DMS114 treated with DMSO at 0.1 percent for 48 hours (cell line): Measurements from ENCODE around the gene JMJD7.

ENCODE experiments used
- DNase-seq: peaks from one replicate; lab custom pipeline; 2025; ENCODE audit not compliant: unreplicated experiment; lab: John Stamatoyannopoulos, UW

Gene JMJD7

DNA sequence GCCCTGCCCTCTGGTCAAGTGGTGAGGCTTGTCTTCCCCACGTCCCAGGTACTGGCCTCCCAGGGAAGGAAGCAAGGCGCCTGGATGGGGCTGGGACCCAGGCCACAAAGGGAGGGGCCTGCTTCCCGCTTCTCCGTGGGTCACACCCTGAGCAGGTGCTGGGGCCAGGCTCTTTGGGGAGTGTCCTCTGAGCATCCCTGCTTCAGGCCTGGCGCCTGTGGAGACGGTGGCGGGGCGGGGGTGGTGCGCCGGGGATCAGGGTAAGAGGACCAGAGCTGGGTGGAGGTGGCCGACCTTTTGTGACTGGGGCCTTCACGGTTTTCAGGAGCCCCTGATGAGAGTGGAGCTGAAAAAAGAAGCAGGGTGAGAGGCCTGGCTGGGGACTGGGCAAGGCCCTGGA is 14.3 kb downstream of the JMJD7 start:
- DNase-seq = no peak

DNA sequence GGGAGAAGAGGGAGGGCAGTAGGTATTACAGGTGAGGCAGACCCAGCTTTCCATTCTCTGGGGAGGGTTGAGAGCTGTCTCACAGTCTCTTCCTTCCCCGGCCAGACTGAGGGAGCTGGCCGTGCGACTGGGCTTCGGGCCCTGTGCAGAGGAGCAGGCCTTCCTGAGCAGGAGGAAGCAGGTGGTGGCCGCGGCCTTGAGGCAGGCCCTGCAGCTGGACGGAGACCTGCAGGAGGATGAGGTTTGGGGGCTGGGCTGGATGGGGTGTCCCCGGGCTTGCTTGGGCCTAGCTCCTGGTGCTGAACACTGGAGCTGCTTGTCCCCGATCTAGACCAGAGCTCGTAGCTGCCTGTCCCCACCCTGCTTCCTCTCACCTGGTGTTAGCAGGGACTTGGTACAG is 15.7 kb downstream of the JMJD7 start:
- DNase-seq = no peak

DNA sequence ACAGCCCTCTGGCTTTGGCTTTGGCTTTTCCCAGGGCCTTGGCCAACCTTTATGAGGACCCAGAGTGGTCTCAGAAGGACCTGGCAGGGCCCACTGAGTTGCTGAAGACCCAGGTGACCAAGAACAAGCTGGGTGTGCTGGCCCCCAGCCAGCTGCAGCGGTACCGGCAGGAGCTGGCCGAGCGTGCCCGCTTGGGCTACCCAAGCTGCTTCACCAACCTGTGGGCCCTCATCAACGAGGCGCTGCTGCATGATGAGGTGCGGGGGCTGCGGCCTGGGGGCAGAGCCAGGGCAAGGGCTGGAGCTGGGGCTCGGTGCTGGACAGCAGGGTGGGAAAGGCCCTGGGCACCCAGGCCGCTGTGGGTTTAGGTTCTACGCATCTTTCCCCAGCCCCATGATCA is 16.9 kb downstream of the JMJD7 start:
- DNase-seq = no peak

DNA sequence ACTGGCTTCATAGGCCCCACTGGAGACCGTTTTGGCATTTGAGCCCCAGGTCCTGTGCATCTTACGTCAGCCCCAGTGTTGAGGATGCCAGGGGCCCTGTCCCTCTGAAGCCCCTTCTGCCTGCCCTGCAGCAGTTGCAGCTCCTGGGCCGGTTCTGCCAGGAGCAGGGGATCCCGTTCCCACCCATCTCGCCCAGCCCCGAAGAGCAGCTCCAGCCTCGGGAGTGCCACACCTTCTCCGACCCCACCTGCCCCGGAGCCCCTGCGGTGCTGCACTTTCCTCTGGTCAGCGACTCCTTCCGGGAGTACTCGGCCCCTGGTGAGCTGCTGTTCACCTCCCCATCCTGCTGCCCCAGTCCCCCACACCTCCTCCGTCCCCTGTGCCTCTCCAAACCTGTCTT is 19.3 kb downstream of the JMJD7 start:
- no peak for DNase-seq

DNA sequence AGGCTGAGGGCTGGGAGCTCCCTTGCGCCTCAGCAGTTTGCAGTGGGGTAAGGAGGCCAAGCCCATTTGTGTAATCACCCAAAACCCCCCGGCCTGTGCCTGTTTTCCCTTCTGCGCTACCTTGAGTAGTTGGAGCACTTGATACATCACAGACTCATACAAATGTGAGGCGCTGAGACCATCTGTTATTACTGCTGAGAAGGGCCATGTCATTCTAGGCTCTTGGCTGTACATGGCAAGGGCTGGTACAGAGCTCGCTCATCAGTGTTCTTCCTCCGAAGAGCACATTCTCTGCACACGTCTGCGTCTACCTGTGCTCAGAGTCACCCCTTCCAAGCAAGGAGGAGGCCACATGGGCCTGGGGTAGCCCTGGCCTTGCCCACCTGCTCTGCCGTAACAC is 20.1 kb downstream of the JMJD7 start:
- no peak for DNase-seq

DNA sequence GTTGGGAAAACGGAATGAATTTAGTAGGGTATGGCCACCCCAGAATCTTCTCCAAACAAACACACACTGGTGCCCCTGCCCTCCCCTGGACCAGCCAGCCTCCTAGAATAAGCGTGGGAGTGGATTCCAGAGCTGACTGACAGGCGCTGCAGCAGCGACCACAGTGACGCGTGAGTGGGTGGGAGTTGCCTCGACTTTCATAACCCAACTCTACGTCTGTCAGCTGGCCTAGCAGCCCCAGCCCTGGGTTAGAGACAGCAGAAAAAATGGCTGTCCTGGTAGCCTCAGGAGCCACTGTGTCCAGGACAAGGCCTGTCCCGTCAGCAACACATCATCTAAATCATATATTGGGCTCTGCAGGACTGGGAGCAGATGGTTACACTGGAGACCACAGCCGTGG is 20.7 kb downstream of the JMJD7 start:
- DNase-seq = no peak

DNA sequence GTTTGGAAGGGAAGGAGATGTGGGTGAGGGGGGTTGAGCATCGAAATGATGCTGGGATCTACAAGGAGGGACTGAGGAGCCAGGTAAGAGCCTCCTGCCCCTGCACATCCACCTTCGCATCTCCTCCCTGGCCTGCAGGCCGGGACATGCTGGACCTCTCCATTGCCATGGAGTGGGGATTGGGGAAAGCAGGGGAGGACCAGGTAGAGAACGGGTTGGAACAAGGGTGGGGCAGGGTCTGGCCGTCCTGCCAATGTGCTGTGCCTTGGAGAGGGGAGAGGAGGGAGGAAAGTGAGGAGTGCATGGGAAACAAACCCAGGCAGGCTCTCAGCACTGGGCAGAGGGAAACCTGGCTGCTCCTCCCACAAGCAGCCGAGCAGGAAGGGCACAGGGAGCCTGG is 21.3 kb downstream of the JMJD7 start:
- DNase-seq = no peak

DNA sequence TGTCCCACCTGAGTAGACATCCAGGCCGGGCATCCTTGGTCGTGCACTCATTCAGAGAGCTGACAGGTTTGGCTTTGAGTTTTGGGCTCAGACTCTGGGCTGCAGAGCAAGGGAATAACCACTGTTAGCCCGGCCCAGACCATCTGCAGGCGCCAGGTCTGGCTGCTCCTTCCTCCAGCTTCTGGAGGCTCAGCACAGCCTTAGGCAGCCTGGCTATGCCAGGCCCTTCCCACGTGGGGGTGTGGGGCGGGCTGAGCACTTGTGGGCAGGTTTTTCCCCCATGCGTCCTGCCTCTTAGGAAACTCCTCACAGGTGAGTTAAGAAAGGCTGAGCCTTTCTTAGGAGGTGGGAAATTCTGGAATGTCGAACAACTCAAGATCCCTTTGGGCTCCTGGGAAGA is 22.0 kb downstream of the JMJD7 start:
- no peak for DNase-seq

DNA sequence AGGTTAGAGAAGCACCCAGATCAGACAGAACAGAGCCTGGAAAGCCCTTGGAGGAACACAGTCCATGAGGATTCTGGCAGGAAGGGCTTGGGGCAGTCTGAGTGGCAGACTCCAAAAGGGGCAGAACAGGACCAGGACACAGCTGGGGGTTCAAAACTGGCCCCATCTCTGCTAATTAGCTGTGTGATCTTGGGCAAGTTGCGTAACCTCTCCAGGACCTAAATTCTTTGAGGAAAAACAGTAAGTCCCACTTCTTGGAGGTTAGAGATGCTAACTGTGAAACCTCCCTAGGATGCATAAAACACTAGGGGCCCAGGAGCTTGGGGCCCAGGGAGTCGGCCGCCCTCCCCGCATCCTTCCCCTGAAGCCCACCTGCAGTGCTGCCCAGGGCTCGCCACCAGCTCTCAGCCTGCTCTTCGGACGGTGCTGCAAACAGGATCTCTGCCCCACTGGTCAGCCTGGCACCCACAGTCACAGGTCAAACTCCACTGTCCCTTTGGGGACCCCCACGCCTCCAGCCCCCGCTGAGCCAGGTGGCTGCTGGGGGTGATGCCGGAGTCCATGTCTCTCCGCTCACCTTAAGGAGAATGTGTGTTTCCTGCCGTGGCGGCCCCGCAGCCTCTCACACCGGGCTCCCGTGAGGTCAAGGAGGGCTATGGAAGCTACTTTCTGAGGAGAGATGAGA is 22.7 kb downstream of the JMJD7 start:
- no peak for DNase-seq

DNA sequence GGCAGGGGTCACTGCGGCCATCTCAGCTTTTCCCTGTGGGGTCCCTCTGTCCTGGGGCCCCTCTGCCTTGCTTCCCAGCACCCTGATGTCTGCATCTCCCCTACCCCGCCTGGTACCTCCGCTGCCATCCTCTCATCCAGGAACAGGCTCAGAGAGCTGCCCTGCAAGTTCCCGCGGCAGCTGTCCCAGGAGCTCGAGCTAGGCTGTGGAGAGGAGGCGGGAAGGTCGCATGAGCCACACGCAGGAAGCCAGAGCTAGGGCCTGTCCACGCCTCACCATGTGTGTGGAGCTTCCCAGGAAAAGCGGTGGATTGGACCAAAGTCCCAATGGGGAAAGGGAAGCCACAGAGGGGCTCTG is 23.3 kb downstream of the JMJD7 start:
- no peak for DNase-seq

DNA sequence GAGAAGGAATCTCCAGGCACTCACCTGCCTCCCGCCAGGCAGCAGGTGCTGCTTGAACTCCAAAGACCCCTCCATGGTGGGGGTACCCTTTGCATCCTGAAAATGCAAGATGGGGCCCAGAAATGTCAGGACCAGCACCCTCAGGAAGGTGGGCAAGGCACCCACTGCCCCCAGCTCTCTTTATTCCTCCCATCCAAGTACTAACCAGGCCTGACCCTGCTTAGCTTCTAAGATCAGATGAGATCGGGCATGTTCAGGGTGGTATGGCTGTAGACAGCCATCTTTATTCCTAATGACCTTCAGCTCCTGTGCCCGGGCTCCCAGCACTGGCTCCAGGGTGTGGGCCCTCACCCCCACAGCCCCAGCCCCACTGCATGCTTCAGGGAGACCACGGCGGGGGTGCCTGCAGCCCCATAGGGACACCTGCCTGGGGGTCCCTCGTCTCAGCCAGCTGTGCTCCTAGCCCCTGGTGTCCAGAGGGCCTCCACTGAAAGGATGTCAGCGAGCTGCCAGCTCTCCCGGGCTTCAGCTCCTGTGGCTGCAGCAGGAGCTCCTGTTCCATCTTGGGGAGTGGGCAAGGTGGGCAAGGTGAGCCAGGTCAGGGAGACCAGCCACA is 24.0 kb downstream of the JMJD7 start:
- DNase-seq = no peak

DNA sequence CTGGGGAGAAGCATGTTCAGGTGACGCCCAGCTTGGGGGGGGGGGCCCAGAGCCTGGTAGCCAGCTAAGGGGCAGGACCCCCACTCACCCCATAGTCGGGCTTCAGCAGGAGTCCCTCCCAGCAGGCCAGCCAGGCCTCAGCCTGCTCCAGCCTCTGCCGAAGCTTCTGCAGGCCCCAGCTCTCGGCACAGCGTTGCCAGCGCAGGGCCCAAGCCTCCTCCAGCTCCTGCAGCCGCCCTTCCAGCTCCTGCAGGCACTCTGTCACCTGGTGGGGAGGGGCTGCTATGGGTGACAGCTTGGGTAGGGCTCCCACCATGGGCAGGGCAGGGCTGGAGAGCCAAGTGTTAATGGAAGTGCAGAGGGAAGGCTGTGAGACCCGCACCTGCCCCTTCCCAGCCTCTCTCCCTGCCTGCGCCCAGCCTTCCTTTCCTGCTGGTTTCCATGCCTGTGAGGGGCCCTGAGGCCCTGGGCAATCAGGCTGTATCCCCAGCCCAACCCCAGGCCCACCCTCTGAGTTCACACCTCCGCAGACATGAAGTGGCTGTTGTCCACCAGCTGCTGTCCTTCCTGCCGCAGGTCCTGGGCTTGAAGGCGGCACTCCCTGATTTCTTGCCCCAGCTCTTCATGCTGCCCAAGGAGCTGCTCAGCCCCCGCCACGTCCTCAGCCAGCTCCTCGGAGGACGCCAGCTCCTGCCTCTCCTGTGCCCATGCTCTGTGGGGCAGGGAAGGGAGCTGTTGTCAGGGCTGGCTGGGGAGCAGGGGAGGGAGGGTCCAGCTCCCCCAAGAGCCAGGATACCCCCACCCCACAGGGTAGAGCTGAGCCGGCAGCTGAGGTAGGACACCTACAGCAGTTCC is 25.1 kb downstream of the JMJD7 start:
- DNase-seq = no peak

DNA sequence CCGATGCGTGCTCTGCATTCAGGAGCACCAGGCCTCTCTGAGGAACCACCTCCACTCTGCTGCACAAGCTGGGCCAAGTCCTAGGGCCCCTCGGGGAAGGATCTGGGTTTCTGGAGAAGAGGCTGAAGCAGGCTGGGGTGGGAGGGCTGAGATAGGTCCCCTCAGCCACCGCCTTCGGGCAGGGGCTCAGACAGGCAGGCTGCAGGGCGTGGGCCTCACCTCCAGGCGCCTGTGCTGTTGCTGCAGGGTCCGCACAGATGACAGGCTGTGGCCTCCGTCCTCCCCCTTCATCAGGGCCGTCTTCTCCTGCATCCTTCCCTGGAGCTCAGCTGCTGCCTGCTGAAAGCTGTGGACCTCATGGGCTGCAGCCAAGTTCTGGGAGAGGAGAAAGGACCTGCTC is 25.9 kb downstream of the JMJD7 start:
- DNase-seq = no peak

DNA sequence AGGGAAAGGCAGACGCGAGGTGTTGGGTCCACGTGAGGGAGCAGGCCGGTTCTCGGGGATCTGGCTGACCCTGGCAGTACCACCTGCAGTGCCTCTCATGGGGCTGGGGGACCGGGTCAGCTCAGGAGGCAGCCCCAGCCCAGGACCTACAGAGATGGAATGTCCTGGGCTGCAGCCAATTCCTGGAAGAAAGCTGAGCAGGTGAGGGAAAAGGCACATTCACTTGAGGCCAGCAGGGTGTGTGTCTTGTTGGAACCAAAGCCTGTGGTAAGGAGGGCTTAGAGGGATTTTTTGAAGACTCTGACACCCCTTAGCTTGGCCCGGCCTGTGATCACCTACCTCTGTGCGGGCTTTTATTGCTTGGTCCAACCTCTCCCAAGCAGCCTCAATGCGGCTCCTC is 26.6 kb downstream of the JMJD7 start:
- no peak for DNase-seq

DNA sequence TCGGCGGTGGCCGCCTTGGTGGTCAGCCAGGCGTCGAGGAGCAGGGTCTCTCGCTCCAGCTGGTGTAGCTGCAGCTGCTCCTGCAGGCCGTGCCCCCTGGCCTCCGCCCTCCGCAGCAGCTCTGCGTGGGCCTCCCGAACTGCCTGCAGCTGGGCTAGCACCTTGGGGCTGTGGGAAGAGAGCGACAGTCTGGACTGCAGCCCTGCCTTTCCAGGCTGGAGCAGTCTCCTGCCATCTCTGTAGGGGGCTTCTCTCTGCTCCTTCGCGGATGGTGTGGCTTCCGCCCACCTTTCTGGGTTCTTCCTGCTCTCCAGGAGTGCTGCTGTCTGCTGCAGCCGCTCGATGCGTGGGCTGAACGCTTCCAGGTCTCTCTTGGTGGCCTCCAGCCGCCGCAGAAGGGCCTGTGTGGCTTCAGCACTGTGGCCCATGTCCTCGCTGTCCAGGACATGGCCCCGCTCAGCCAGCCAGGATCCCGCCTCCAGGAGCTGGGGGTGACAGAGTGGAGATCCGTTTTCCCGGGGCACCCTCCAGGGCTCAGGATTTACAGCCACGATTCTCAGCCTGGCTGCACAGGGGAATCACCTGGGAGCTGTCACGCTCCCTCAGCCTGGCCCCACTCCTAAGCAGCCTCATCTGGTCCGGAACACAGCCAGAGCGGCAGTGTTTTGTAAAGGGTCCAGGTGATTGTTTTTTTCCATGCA is 27.5 kb downstream of the JMJD7 start:
- DNase-seq = no peak

DNA sequence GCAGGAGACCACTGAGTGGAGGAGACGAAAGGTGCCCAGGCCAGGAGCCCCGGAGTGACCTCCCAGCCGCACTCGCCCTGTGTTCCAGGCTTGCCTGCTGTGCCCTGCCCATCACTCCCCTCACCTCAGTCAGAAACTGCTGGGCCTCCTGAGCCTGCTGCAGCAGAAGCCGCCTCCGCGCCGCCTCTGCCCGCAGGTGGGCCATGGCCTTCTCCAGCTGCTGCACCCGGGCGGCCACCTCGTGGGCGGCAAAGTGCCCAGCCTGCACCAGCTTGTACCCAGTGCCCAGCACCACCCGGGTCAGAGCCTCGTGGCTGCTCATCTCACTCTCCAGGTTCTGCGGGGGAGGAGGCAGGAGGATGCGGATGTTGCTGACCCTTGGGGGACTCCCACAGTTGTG is 28.4 kb downstream of the JMJD7 start:
- no peak for DNase-seq

DNA sequence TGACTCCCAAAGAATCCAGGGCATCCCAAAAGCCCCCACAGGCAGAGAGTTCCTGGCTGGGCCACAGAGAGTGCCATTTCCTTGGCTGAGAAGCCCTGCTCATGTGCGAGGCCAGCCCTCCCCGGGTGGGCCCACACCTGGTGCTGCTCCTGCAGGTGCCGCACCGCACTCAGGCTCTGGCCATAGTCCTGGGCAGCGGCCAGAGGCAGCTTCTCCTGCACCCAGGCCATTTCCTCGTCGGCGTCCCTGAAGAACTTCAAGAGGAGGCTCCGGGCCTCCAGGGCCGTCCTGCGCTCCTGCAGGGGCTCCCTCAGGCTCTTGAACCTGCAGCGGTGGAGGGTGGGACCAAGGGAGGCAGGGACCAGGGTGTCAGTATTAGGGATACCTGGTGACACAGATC is 28.8 kb downstream of the JMJD7 start:
- DNase-seq = no peak

DNA sequence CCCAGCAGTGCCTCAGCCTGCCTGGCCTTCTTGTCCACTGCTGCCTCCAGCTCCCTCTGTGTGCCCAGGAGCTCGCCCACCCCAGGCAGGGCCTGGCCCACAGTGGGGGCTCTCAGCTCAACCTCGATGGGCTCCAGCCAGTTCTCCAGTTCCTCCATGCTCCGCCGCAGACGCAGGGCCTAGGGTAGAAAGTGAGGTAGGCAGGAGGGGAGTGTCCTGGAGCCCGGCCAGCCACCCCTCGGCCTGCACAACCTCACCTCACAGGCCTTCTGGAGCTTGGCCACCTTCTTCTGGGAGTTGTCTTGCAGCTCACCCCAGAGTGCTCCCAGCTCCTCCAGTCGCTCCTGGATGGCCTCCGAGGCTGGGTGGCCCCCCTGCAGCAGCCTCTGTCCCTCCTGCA is 29.4 kb downstream of the JMJD7 start:
- DNase-seq = no peak

DNA sequence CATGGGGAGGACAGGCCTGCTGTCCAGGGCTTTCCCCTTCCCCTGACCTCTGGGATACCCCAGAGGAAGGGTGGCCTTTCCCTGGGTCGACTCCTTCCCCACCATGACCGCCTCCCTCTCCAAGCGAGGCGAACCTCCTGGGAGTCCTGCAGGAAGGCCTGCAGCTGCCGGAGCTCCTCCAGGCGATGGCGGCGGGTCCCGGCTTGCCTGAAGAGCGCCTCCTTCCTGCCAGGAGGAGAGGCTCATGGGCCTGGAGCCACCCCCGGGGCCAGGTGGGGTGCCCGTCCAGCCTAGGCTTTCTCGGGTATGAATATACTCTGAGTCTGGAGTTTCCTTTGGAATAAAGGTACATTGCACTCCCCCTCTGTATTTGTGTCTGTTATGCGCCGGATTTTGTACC is 30.9 kb downstream of the JMJD7 start:
- no peak for DNase-seq

DNA sequence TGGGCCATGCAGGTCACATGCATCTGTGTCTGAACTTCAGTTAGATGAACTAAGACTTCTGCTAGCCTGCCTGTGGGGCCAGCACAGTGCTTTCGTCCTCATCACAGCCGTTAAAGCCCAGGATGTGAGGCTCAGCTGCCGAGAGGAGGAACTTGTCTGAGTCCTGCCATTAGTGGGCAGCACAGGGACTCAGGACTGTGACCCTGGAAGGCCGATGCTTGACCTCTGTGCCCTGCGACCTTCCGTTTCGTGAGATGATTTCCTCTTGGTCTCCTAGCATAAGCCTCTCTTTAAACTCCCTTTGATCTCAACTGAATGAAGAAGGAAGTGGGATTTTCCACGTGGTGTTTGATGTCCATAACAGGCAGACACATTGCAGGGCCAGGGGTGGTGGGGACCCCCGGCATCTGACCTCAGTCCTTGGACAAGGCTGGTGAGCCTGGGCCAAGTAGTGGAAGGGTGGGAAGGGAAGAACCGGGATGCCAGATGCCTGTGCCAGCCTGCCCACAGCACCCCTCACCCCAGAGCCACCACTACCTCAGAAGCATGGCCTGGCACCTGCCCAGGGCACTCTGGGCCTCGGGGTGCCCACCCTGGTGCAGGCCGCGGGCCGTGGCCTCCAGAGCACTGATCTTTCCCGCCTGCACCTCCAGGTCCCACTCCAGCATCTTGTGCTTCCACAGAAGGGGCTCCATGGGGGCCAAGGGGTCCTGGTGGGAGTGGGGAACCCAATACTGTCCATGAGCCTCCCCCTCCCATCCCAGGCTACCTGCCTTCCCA is 32.3 kb downstream of the JMJD7 start:
- no peak for DNase-seq

DNA sequence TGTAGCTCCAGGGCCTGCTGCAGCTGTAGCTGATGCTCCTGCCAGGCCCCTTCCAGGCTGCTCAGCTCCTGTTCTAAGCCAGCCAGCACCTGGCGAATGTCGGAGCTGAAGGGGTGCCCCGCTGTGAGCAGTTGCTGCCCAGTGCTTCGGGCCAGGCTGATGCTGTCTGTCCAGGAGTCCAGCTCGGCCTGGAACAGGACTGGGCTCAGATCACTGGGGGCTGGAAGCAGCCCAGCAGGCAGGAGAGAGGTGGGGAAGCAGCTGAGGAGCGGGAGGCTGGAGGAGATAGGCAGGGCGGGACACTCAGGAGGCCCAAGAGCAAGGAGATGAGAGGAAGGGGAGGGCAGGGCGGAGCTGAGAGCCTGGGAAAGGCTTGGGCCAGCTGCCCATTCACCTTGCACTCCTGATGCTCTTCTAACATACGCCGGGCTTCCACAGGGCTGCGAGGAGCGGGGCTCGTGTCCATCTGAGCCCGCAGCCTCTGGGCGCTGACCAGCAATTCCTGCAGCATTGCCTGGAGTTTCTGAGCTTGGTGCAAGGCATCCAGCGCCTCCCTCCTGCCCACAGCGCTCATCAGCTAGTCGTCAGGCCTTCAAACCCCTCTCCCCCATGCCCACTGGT is 34.0 kb downstream of the JMJD7 start:
- DNase-seq = no peak
